Subcutaneous adipose tissue (tissue), 4 donors: ENCODE measurements around the gene TIMM22. TPM values are rescaled to one million over a fixed set of nuclear protein-coding genes. Genes with fewer than 3 reads are reported as not detected.

ENCODE experiments used
- total RNA-seq, 4 donors: library from RNA; depleted of rRNA; stranded (reverse); fragments of >200 nt; gene quantifications; one replicate each; pipeline ENCODE4 v1.1.0, GENCODE V29; 2016
- TF ChIP-seq, protein P1 (sequence below): fragments of 450-650 bp; IDR thresholded peaks from one replicate; pipeline ENCODE4 v1.5.1; 2016; ENCODE audit warnings: low read depth, mild to moderate bottlenecking, control low read depth, antibody characterized with exemption, moderate library complexity

TIMM22 gene
- total RNA-seq, 4 donors from 2014 or later = 9.9 to 11.7 (median 10.3) TPM

DNA sequence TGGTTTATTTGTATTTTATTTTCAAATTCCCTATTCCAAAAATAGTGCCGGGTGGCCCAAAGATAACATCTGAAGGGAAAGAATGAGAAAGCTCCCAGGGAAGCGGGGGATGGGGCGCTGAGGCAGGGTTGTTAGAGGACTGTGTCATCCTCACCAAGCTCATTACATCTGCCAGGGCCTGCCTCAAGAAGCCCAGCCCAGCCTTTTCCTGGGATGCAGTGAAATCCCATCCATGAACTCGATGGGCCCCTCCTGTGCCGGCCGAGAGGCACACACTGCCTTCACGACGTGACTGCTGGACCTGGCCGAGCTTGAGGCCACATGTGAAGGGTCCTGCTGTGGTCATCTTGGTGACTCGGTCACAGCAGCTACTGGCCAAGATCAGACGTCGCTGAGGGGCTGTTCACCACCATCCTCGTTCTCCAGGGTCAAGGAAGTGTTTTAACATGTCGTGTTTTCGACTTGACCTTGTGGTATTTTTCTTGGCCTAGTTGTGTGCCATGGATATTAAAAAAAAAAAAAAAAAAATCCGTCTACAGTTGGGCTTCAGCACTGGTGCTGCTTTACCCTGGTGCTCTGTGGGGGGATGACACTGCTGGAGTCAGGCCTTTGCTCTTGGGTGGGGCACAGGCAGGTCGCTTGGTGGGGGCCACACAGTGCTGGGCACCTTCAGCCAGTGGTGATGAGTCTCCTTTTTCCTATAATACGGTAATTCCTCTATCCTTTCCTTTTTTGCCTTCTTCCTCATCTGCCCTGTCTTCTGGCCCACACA lies 4.9 kb downstream of the TIMM22 start:
- TF ChIP-seq, protein P1, sequence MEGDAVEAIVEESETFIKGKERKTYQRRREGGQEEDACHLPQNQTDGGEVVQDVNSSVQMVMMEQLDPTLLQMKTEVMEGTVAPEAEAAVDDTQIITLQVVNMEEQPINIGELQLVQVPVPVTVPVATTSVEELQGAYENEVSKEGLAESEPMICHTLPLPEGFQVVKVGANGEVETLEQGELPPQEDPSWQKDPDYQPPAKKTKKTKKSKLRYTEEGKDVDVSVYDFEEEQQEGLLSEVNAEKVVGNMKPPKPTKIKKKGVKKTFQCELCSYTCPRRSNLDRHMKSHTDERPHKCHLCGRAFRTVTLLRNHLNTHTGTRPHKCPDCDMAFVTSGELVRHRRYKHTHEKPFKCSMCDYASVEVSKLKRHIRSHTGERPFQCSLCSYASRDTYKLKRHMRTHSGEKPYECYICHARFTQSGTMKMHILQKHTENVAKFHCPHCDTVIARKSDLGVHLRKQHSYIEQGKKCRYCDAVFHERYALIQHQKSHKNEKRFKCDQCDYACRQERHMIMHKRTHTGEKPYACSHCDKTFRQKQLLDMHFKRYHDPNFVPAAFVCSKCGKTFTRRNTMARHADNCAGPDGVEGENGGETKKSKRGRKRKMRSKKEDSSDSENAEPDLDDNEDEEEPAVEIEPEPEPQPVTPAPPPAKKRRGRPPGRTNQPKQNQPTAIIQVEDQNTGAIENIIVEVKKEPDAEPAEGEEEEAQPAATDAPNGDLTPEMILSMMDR = no peak

DNA sequence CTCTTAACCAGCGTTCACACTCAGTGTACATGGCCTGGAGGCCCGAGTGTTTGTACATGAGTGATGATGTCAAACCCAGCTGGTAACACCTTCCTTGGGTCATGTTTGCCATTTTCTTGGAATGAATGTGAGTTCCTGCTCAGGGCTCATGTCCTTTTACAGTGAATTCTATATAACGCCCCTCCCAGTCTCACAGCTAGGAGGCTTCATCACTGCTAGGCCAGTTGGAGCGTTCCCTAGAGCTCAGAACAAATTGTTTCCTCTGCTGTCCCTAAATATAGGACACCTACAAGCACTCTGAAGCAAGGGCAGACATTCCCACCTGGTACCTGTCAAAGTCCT lies 5.5 kb downstream of the TIMM22 start:
- TF ChIP-seq, protein P1 = no peak

DNA sequence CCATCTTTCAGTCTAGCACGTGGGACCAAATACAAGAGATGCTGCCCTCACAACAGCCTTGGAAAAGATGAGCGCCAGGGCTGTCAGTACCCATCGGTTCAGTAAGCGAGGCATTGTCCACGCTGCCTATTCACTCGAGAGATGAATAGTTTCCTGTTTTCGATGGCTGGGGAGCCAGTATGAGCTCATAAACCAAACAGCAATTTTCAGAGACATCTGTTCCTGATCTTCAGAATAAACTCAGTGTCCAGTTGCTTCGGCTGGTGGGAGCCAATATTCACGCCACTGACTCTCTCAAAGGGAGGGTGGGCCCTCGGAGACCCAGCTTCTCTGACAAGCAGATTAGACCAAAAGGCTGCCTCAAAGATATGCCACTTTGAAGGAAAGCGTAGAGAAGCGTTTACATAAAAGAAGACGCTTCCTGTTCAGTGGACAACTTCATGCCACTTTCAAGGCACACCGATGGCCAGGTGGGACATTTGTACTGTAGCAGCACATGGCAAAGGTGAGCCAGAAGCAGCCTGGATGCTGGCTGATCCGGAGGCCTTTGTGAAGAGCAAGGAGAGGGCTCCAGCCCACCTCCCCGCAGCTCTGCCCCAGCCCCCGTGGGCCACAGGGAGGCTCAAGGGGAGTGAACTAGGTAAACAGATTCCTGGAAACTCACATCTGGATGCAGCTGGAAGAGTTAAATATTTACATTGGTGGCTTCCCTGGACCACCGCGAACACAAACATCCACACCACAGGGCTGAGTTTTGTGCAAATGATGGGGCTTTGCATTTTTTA lies 6.0 kb downstream of the TIMM22 start:
- TF ChIP-seq, protein P1 = no peak

DNA sequence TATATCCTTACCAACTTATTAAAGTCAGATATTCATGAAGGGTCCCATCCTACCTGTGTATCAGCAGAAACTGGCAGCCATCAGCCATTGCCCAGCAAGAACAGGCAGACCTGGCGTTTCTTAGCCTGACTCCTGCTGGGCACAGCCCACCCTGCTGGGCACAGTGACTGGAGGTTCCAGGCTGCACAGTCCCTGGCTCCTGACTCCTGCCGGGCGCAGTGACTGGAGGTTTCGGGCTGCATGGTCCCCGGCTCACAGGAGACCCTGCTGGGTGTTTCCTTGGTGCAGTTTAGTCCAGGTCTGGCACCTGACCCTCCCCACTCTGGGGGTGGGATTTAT lies 6.7 kb downstream of the TIMM22 start:
- TF ChIP-seq, protein P1 = no peak

DNA sequence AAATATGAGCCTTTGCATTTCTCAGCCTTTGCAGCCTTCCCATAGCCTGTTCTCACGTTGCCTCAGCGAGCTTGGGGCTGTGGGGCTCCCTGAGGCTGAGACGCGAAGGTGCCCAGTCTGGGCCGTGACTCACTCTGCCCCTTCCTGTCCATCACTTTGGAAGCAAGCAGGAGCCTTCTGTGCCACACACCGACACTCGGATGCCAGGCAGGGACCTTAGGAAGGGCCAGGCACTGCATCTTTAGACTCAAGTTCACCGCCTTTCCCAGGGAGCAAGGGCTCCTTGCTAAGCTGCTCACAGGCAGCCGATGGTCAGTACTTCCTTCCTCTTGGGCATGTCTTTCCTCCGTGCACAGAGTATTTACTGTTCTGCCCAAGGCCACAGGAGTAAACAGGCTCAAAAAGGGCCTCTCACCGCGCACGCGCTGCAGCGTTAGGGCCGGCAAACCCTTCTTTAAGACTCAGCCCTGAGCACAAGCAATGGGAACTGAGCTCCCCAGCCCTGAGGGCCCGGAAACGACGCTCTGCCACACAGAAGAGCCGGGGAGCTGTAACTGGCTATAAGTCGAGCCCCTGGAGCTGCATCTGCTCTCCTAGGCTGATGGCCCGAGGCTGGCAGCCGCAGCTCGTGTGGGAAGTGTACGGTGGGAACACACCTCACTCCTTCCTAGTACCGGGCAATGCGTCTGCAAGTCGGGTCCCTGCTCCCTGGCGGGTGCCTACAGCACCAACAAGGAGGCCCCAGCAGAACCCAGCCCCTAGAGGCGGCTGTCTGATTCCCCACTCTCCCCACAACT lies 7.2 kb downstream of the TIMM22 start:
- TF ChIP-seq, protein P1 = no peak

DNA sequence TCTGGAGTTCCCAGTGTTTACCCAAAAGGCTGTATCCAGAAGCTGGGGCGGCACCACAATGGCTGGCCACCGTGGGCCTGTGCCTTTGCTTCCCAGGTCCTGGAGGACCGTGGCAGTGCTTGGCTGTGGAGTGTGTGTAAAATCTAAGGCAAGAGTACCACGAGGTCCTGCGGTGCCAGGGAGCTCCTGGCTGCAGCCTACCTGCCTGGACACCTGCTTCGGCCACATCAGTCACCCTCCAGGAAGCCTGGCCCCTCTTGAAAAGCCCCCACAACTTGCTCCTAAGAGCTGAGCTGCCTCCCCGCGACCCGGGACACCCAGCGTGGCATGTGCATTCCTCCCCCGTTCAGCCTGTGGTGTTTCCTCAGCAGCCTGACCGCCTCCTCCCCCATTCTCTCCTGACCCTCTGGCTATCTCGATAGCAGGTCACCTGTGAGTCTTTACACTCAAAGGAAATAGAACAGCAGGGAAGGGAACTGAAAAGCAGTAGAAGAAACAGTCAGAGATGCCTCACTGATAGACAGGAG lies 7.9 kb downstream of the TIMM22 start:
- TF ChIP-seq, protein P1 = no peak
